GM21390 (cell line): ENCODE data around the gene INO80C.

ENCODE experiments used
- ATAC-seq: cut with Tn5 transposase; IDR thresholded peaks from one replicate; pipeline ENCODE4 v1.9.1; 2021; ENCODE audit not compliant: unreplicated experiment

Gene INO80C

DNA sequence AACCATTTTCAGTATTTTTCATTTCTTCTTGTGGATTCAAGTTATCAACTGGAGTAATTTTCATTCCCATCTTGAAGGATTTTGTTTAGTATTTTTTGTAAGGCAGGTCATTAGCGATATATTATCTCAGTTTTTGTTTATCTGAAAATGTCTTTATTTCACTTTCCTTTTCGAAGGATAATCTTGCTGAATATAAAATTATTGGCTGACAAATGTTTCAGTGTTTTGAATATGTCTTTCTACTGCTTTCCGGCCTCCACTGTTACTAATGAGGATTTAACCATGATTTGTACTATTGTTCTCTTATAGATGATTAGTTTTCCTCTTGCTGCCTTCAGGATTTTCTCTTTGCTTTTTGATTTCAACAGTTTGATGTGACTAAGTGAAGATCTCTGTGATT is 62.4 kb downstream of the INO80C start:
- ATAC-seq = no peak

DNA sequence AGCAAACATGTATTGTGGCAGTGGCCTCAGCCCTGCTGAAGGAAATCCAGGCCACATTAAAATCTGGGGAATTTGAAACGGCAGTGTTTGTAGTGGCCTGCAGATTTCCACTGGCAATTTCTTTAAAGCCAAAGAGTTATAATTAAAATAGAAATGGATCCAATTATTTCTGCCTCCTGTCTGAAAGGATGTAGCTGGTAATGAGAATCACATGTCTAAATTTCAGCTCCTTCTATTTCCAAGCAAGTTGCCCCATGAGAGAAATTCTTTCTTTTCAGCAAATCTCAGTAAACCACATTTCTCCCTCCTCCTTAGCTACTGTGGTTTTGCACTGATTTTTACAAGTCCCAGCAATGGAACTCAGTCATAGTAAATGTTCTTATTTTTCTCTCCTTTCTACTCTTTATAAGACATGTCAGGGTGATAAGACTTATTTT is 65.2 kb downstream of the INO80C start:
- ATAC-seq = no peak

DNA sequence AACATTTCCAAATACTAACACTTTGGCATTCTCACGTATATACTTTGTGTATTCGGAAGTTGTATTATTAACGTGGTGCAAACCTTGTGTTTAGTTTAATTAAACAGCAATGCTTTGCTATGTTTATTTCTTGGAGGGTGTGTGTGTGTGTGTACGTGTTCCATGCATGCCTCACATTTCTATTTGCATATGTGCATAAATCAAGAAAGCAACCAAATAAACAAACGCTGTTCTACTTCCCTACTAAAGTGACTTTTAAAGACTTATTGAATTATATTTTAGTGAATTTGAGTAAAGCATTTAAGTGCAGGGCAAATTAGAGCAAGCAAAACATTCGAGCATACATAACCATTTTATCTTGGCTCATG is 66.4 kb downstream of the INO80C start:
- no peak for ATAC-seq

DNA sequence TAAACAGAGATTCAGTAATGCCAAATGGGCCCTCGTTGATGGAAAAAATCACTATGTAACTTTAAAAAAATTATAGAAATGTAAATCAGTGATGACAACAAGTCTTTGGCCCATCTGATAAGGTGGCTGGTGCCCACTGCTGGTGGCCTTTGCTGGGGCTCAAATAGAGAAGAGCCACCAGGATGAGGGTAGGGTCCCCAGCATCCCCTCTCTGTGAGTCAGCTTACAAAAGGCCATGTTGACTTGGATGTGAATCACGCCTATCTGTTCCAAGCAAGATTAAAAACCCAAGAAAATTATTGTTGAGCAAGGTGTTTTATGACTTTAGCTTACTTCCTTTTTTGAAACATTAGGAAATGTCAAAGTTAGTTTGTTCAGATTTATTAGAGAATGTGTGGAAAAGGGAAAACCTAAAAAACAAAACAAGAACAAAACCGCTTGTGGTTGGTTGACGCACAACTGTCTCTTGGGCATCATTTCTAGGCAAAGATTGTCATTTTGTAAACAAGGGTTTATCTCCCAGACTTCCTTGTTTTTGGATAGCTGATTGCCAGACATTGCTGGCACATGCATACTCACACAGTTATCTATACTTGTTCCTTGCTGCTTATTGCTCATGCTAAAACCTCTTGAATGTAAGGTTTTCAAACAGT is 66.9 kb downstream of the INO80C start:
- ATAC-seq = no peak

DNA sequence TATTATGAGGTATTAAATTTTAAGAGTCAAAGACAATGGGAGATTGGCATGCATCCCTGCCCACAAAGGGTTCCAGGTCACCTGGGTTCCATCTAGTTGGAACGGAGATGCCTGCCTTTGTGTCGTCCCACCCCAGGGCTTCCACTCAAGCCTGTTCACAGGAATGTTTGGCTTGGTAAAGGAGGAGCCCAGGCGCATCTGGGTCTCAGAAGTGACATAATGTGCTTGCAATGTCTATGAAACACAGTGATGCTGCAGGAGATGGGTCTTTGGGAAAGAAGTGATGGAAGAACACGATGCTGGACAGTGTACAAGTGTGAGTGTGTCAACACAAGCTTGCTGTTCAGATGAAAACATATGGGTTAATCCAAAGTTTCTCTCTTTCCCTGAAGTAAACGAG is 71.0 kb downstream of the INO80C start:
- ATAC-seq = no peak

DNA sequence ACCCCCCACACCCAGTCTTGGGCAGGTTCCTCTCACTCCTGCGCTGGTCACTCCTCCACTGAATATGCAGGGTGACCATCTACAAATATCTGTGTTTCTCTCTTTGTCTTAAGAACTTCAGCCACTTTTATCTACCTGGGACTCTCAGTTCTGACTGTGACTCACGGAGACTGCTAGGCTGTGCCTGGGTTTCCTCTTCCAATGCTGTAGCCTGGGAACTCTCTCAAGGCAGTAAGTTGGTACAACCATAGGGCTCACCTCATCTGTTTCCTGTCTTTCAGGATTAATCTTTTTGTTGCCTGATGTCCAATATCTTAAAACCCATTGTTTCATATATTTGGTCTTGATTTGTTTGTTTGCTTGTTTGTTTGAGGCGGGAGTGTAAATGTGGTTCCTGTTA is 73.4 kb downstream of the INO80C start:
- ATAC-seq = no peak

DNA sequence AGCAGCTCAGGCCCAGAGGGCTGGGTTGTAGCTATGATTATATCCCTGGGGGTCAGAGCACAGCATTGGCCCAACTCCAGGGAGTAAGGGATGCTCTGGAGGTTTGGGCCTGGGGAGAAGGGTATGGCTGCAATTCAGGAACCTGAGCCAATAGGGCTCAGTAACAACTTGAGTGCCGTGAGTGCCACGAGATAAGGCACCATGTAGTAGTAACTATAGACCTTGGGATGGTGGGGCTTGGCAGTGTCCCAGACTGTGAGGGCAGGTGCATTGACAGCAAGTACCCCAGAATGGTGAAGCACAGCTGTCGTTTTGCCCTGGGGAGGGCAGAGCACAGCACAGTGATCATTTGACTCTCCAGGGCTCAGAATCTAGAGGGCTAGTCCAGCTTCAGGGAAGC is 75.5 kb downstream of the INO80C start:
- no peak for ATAC-seq

DNA sequence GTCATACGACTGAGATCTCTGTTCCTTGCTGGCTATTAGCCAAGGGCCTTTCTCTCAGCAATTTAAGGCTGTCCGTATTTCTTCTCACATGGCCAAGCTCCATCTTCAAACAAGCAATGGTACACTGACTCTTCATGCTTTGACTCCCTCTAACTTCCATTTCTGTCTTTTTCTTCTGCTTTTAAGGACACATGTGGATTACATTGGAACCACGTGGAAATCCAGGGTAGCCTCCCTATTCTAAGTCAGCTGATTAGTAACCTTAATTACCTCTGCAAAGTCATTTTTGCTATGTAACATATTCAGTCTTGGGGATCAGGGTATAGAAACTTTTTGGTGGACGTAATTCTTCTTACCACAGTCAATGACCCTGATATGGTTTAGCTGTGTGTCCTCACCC is 79.2 kb downstream of the INO80C start:
- no peak for ATAC-seq
